ENCODE measurements around the gene KIAA1671. TPM values are rescaled to one million over a fixed set of nuclear protein-coding genes. Genes with fewer than 3 reads are reported as not detected.
"Not testable (repeated sequence)": the region's sequence is repeated elsewhere in the genome, so short reads cannot be mapped to it uniquely, and the experiment has no call there.

The KIAA1671 gene
- polyA plus RNA-seq, 6 donors from 2014 or later = not detected

- Mint-ChIP-seq H3K4me3 (peak overlapping the region in 1 of 8 donors; percentile 21), H3K36me3 (no peaks in the 10 kb centered on the region), H3K9me3 (peaks cover 0 to 19% (median 9%) of the 10 kb centered on the region in 7 donors), H3K27me3 (peaks cover 10 to 31% (median 21%) of the 10 kb centered on the region in 3 donors), H3K4me1 (no peaks in the 10 kb centered on the region), H3K27ac (no peak overlapping the region)
- DNase-seq (no peak), ATAC-seq (ENCODE audit: low read depth in 2 of 2) (no peak)
Observed at GRCh38 chr22:25212337-25212736, 259.8 kb downstream of the KIAA1671 start.

DNA sequence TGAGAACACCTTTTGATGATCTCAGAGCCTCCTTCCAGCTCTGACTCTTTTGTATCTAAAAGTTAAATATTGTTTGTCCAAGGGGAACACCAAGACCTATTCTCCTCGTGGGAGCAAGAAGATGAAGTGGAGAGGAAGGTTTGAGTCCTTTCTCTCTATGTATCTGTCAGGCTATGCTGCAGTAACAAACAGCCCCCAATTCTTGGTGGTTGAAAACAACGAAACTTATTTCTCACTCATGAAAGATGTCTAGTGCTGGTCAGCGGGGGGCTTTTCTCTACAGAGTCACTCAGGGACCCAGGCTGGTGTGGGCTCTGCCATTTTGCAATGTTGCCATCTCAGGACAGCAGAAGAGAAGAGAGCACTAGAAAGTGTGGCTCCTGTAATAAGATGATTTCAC, 260.7 kb downstream of the KIAA1671 start:
- DNase-seq (no peak), ATAC-seq (ENCODE audit: low read depth in 2 of 2) (no peak)
- Mint-ChIP-seq H3K36me3 (no peaks in the 10 kb centered on the region), H3K9me3 (peaks cover 0 to 19% (median 5%) of the 10 kb centered on the region in 7 donors), H3K27me3 (peaks cover 8 to 30% (median 19%) of the 10 kb centered on the region in 3 donors), H3K4me3 (no peak overlapping the region), H3K4me1 (no peaks in the 10 kb centered on the region), H3K27ac (no peak overlapping the region)

GRCh38 chr22:25216230-25216629, 263.7 kb downstream of the KIAA1671 start:
- no peak for ATAC-seq (ENCODE audit: low read depth in 2 of 2)
- peaks cover 0 to 19% (median 5%) of the 10 kb centered on the region in 7 donors for H3K9me3 Mint-ChIP-seq
- H3K27me3 Mint-ChIP-seq = peaks cover 8 to 36% (median 30%) of the 10 kb centered on the region in 3 donors
- no peak overlapping the region for H3K4me3 Mint-ChIP-seq
- DNase-seq = no peak
- H3K36me3 Mint-ChIP-seq = no peaks in the 10 kb centered on the region
- H3K27ac Mint-ChIP-seq = no peak overlapping the region
- H3K4me1 Mint-ChIP-seq = peaks cover 0 to 4% (median 0%) of the 10 kb centered on the region in 3 donors

- DNase-seq = no peak
- no peaks in the 10 kb centered on the region for H3K36me3 Mint-ChIP-seq
- H3K4me3 Mint-ChIP-seq = no peak within 1 kb of the TSS
- ATAC-seq (ENCODE audit: low read depth in 2 of 2) = no peak
- peaks cover 0 to 4% (median 0%) of the 10 kb centered on the region in 3 donors for H3K4me1 Mint-ChIP-seq
- peaks cover 16 to 44% (median 44%) of the 10 kb centered on the region in 3 donors for H3K27me3 Mint-ChIP-seq
- peaks cover 0 to 8% (median 2%) of the 10 kb centered on the region in 7 donors for H3K9me3 Mint-ChIP-seq
- no peak within 1 kb of the TSS for H3K27ac Mint-ChIP-seq
Observed at GRCh38 chr22:25219211-25219689, 266.7 kb downstream of the KIAA1671 start, which contains the start of gene CRYBB2. Gene CRYBB2, plus strand, starts transcription at chr22:25219639. Its CDS starts 1,791 bp downstream, at chr22:25221430.

GRCh38 chr22:25219948-25220442, 267.5 kb downstream of the KIAA1671 start:
- Mint-ChIP-seq H3K27ac (no peak overlapping the region), H3K9me3 (peaks cover 0 to 6% (median 2%) of the 10 kb centered on the region in 7 donors), H3K4me1 (peaks cover 0 to 4% (median 0%) of the 10 kb centered on the region in 3 donors), H3K36me3 (no peaks in the 10 kb centered on the region), H3K4me3 (no peak overlapping the region), H3K27me3 (peaks cover 16 to 44% (median 44%) of the 10 kb centered on the region in 3 donors)
- DNase-seq (no peak), ATAC-seq (ENCODE audit: low read depth in 2 of 2) (no peak)

DNA sequence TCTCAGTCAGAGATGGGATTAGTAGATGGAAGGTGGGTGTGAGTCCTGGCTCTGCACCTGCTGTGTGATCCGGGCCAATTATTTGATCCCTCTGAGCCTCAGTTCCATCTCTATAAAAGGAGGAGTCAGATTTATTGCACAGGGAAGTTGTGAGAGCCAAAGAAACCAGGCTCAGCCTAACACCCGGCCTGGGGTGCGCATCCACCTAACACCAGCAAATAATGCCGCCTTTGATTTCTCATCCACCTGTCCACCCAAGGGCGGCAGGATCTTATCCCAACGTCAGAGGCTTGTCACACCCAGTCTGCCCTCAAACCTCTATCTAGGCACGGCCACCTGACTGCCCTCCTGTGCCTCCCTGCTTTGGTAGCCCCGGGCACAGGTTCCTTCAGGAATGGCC, 269.3 kb downstream of the KIAA1671 start:
- Mint-ChIP-seq H3K9me3 (no peaks in the 10 kb centered on the region), H3K4me1 (peaks cover 0 to 4% (median 0%) of the 10 kb centered on the region in 3 donors), H3K27ac (no peak overlapping the region), H3K27me3 (peaks cover 21 to 41% (median 34%) of the 10 kb centered on the region in 3 donors), H3K4me3 (no peak overlapping the region), H3K36me3 (no peaks in the 10 kb centered on the region)
- no peak for DNase-seq
- no peak for ATAC-seq (ENCODE audit: low read depth in 2 of 2)

GRCh38 chr22:25223269-25223850, 270.8 kb downstream of the KIAA1671 start:
- no peak overlapping the region for H3K27ac Mint-ChIP-seq

GRCh38 chr22:25228822-25229221, 276.3 kb downstream of the KIAA1671 start:
- Mint-ChIP-seq H3K27me3 (peaks cover 9 to 42% (median 28%) of the 10 kb centered on the region in 3 donors), H3K4me3 (peak overlapping the region in 1 of 8 donors; percentile 29), H3K9me3 (peaks cover 0 to 3% (median 0%) of the 10 kb centered on the region in 7 donors), H3K36me3 (no peaks in the 10 kb centered on the region), H3K4me1 (no peaks in the 10 kb centered on the region), H3K27ac (peak overlapping the region in 1 of 6 donors; percentile 56)
- ATAC-seq (ENCODE audit: low read depth in 2 of 2) = no peak
- no peak for DNase-seq

More at GRCh38 chr22:25223269-25223850, 270.8 kb downstream of the KIAA1671 start:
- Mint-ChIP-seq H3K27me3 (peaks cover 17 to 33% (median 25%) of the 10 kb centered on the region in 3 donors), H3K4me3 (no peak overlapping the region), H3K4me1 (peaks cover 0 to 4% (median 0%) of the 10 kb centered on the region in 3 donors), H3K36me3 (no peaks in the 10 kb centered on the region), H3K9me3 (no peaks in the 10 kb centered on the region)
- DNase-seq = no peak
- no peak for ATAC-seq (ENCODE audit: low read depth in 2 of 2)

GRCh38 chr22:25230760-25231159, 278.2 kb downstream of the KIAA1671 start:
- not testable (repeated sequence) for H3K36me3 Mint-ChIP-seq; H3K4me3 Mint-ChIP-seq; H3K4me1 Mint-ChIP-seq; H3K9me3 Mint-ChIP-seq; DNase-seq; ATAC-seq (ENCODE audit: low read depth in 2 of 2); H3K27ac Mint-ChIP-seq
- peaks cover 19 to 59% (median 46%) of the 10 kb centered on the region in 3 donors for H3K27me3 Mint-ChIP-seq

DNA sequence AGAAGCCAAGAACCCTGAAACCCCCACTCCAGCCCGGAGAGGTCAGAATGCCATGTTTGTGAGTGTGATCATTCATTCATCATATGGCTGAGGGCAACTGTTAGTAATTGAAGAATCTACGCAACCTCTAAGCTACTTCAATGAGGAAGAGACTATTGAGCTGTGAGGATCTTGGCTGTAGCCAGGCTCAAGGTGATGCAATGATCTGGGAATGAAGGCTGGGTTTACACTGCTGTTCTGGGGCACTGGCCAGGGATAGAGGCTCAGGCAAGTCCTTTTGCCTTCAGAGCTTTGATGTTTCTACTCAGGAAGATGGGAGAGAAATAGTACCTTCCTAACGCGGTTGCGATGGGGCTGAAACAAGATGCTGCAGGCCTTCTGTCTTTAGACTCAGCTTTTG, 279.8 kb downstream of the KIAA1671 start:
- Mint-ChIP-seq H3K4me1 (peaks cover 6 to 9% (median 6%) of the 10 kb centered on the region in 3 donors), H3K27ac (no peak overlapping the region), H3K9me3 (peaks cover 0 to 4% (median 0%) of the 10 kb centered on the region in 7 donors), H3K27me3 (peaks cover 27 to 73% (median 60%) of the 10 kb centered on the region in 3 donors), H3K4me3 (no peak overlapping the region), H3K36me3 (no peaks in the 10 kb centered on the region)
- ATAC-seq (ENCODE audit: low read depth in 2 of 2) (no peak), DNase-seq (no peak)

GRCh38 chr22:25233706-25234105, 281.2 kb downstream of the KIAA1671 start:
- H3K9me3 Mint-ChIP-seq; DNase-seq; H3K27ac Mint-ChIP-seq; H3K4me3 Mint-ChIP-seq; ATAC-seq (ENCODE audit: low read depth in 2 of 2); H3K36me3 Mint-ChIP-seq; H3K4me1 Mint-ChIP-seq: not testable (repeated sequence)
- peaks cover 33 to 71% (median 65%) of the 10 kb centered on the region in 3 donors for H3K27me3 Mint-ChIP-seq

DNA sequence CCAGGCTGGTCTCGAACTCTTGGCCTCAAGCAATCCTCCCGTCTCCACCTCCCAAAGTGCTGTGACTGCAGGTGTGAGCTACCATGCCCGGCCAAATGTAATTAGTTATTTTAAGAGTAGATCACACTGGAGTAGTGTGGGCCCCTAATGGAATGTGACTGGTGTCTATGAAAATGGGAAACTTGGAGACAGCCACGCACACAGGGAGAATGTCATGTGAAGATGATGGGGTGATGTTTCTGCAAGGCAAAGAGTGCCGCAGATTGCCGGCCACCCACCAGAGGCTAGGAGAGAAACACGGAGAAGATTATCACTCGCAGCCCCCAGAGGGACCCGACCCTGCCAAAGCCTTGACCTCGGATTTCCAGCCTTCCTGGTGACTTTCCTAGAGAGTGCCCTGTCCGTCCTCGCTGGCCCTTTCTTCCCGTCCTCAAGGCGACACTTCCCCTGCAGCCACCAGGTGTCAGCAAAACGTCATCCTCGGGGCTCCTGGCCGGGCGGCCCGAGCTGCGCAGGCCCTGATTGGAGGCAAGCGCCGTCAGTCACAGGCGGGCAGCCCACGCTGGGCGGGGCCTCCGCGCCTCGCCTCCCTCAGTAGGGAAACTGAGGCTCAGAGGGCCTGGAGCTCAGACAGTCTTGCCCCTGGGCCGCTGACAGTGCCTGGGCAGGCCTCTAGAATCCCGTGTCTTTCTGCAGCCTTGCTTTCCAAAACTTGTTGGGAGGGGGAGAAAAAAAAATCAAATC, 283.2 kb downstream of the KIAA1671 start:
- Mint-ChIP-seq H3K36me3 (no peaks in the 10 kb centered on the region), H3K4me1 (peaks cover 6 to 9% (median 6%) of the 10 kb centered on the region in 3 donors), H3K9me3 (peaks cover 0 to 4% (median 0%) of the 10 kb centered on the region in 7 donors), H3K4me3 (peak overlapping the region in 1 of 8 donors; percentile 35), H3K27me3 (peaks cover 37 to 73% (median 68%) of the 10 kb centered on the region in 3 donors), H3K27ac (peak overlapping the region in 1 of 6 donors; percentile 47)
- peak; percentile 43 to 57 for ATAC-seq (ENCODE audit: low read depth in 2 of 2)
- peak; percentile 25 for DNase-seq

GRCh38 chr22:25236417-25236816, 283.9 kb downstream of the KIAA1671 start:
- Mint-ChIP-seq H3K9me3 (peaks cover 0 to 4% (median 0%) of the 10 kb centered on the region in 7 donors), H3K4me1 (peaks cover 6 to 9% (median 6%) of the 10 kb centered on the region in 3 donors), H3K27me3 (peaks cover 40 to 70% (median 70%) of the 10 kb centered on the region in 3 donors), H3K4me3 (no peak overlapping the region), H3K27ac (no peak overlapping the region), H3K36me3 (no peaks in the 10 kb centered on the region)
- ATAC-seq (ENCODE audit: low read depth in 2 of 2) = no peak
- DNase-seq = no peak

All from naive B cell (primary cell).